Activated T-cell treated with anti-CD3 and anti-CD28 coated beads, Interleukin-2, amount 50 U/mL, for 72 hours (primary cell): ENCODE results near the gene SESN1. TPM values are rescaled to one million over a fixed set of nuclear protein-coding genes. Genes with fewer than 3 reads are reported as not detected.
A peak's percentile ranks its signal among the peaks of the same experiment; 100 is the strongest.

Experiments used
- ATAC-seq, 2 donors: fragments of 150-1000 bp; cut with Tn5 transposase; replicated peaks in 1 of 2; 2 replicates each; pipeline ENCODE4 v1.10.0; 2021; ENCODE audit warnings: moderate library complexity in 2 of 2, mild to moderate bottlenecking in 1 of 2
- DNase-seq, 2 donors: peaks; one replicate each; pipeline ENCODE4 v3.0.0; 2021 to 2022; ENCODE audit warnings: mixed read lengths in 1 of 2
- H3K27ac Mint-ChIP-seq: one replicate; pipeline ENCODE4 v1.8.0; 2022; ENCODE audit warnings: mild to moderate bottlenecking, moderate library complexity, mixed read lengths
- H3K27me3 Mint-ChIP-seq: one replicate; pipeline ENCODE4 v1.8.0; 2022; ENCODE audit warnings: low read depth, mixed read lengths
- H3K36me3 Mint-ChIP-seq, 2 donors: one replicate each; pipeline ENCODE4 v1.8.0; 2022; ENCODE audit warnings: mixed read lengths in 2 of 2, mild to moderate bottlenecking in 1 of 2; ENCODE audit not compliant: insufficient read depth in 2 of 2
- H3K4me1 Mint-ChIP-seq: one replicate; pipeline ENCODE4 v1.8.0; 2022; ENCODE audit warnings: low read depth, mixed read lengths
- H3K4me3 Mint-ChIP-seq, 2 donors: one replicate each; pipeline ENCODE4 v1.8.0; 2022; ENCODE audit warnings: mild to moderate bottlenecking in 2 of 2, mixed read lengths in 2 of 2, moderate library complexity in 2 of 2
- H3K9me3 Mint-ChIP-seq, 2 donors: one replicate each; pipeline ENCODE4 v1.8.0; 2022; ENCODE audit warnings: mixed read lengths in 2 of 2
- total RNA-seq, 2 donors: library from RNA; stranded (reverse); gene quantifications; one replicate each; pipeline ENCODE4 v1.2.3, GENCODE V29; 2022

Gene SESN1
- total RNA-seq, 2 donors from 2014 or later, result 16.2 to 25.7 TPM

GRCh38 chr6:109009962-109010704 is 84.5 kb downstream of the SESN1 start:
- DNase-seq, result no peak

GRCh38 chr6:109009236-109009961 is 85.2 kb downstream of the SESN1 start:
- Mint-ChIP-seq H3K4me1 (peaks cover 70% of the 10 kb centered on the region), H3K9me3 (no peaks in the 10 kb centered on the region), H3K4me3 (peak overlapping the region; percentile 91 to 99), H3K27me3 (no peaks in the 10 kb centered on the region), H3K27ac (peak overlapping the region; percentile 99), H3K36me3 (peaks cover 2 to 6% of the 10 kb centered on the region in 2 donors)
- DNase-seq (peak; percentile 93 to 95), ATAC-seq (peak; percentile 94 to 96)

More at GRCh38 chr6:109009962-109010704, 84.5 kb downstream of the SESN1 start:
- Mint-ChIP-seq H3K4me1 (peaks cover 69% of the 10 kb centered on the region), H3K27me3 (no peaks in the 10 kb centered on the region), H3K36me3 (peaks cover 2 to 6% of the 10 kb centered on the region in 2 donors), H3K4me3 (peak overlapping the region; percentile 91 to 99), H3K27ac (peak overlapping the region; percentile 99), H3K9me3 (no peaks in the 10 kb centered on the region)
- ATAC-seq, result peak in 1 of 2 donors; percentile 7

- Mint-ChIP-seq H3K4me1 (peaks cover 70% of the 10 kb centered on the region), H3K4me3 (peak overlapping the region; percentile 86 to 94), H3K36me3 (peaks cover 2 to 6% of the 10 kb centered on the region in 2 donors), H3K27ac (peak overlapping the region; percentile 86), H3K9me3 (no peaks in the 10 kb centered on the region), H3K27me3 (no peaks in the 10 kb centered on the region)
- peak; percentile 22 to 41 for ATAC-seq
- DNase-seq, result peak; percentile 17 to 30
These were observed 86.0 kb downstream of the SESN1 start for GRCh38 chr6:109008537-109009235.

GRCh38 chr6:109008054-109008453 is 86.6 kb downstream of the SESN1 start:
- Mint-ChIP-seq H3K9me3 (no peaks in the 10 kb centered on the region), H3K36me3 (peaks cover 2 to 6% of the 10 kb centered on the region in 2 donors), H3K4me3 (peak overlapping the region; percentile 86 to 94), H3K4me1 (peaks cover 65% of the 10 kb centered on the region), H3K27me3 (no peaks in the 10 kb centered on the region), H3K27ac (peak overlapping the region; percentile 90)
- ATAC-seq, result no peak
- DNase-seq, result no peak

- H3K27ac Mint-ChIP-seq, result peak overlapping the region; percentile 90
- H3K9me3 Mint-ChIP-seq, result no peaks in the 10 kb centered on the region
- H3K4me1 Mint-ChIP-seq, result peaks cover 61% of the 10 kb centered on the region
- peaks cover 2 to 6% of the 10 kb centered on the region in 2 donors for H3K36me3 Mint-ChIP-seq
- ATAC-seq, result no peak
- peak overlapping the region; percentile 86 to 94 for H3K4me3 Mint-ChIP-seq
- DNase-seq, result no peak
- H3K27me3 Mint-ChIP-seq, result no peaks in the 10 kb centered on the region
These were observed 87.1 kb downstream of the SESN1 start for GRCh38 chr6:109007521-109007920.

GRCh38 chr6:109006818-109007217 is 87.8 kb downstream of the SESN1 start:
- Mint-ChIP-seq H3K36me3 (peaks cover 2 to 6% of the 10 kb centered on the region in 2 donors), H3K27me3 (no peaks in the 10 kb centered on the region), H3K27ac (no peak overlapping the region), H3K9me3 (no peaks in the 10 kb centered on the region), H3K4me3 (peak overlapping the region; percentile 86 to 94), H3K4me1 (peaks cover 65% of the 10 kb centered on the region)
- DNase-seq, result no peak
- ATAC-seq, result no peak

- DNase-seq, result no peak
- Mint-ChIP-seq H3K4me3 (no peak overlapping the region), H3K36me3 (peaks cover 2 to 9% of the 10 kb centered on the region in 2 donors), H3K27me3 (no peaks in the 10 kb centered on the region), H3K27ac (no peak overlapping the region), H3K9me3 (no peaks in the 10 kb centered on the region), H3K4me1 (peaks cover 46% of the 10 kb centered on the region)
- ATAC-seq, result no peak
These were observed 91.8 kb downstream of the SESN1 start for GRCh38 chr6:109002882-109003281.

- peak in 1 of 2 donors; percentile 30 for ATAC-seq
These were observed 92.5 kb downstream of the SESN1 start for GRCh38 chr6:109002051-109002697.

GRCh38 chr6:109001291-109001894 is 93.3 kb downstream of the SESN1 start:
- Mint-ChIP-seq H3K27me3 (no peaks in the 10 kb centered on the region), H3K27ac (peak overlapping the region; percentile 58), H3K4me3 (no peak overlapping the region), H3K4me1 (peaks cover 31% of the 10 kb centered on the region), H3K36me3 (peaks cover 2 to 9% of the 10 kb centered on the region in 2 donors), H3K9me3 (no peaks in the 10 kb centered on the region)
- ATAC-seq (no peak), DNase-seq (no peak)

More at GRCh38 chr6:109002051-109002697, 92.5 kb downstream of the SESN1 start:
- H3K36me3 Mint-ChIP-seq, result peaks cover 2 to 9% of the 10 kb centered on the region in 2 donors
- H3K4me1 Mint-ChIP-seq, result peaks cover 39% of the 10 kb centered on the region
- no peaks in the 10 kb centered on the region for H3K9me3 Mint-ChIP-seq
- no peak overlapping the region for H3K27ac Mint-ChIP-seq
- H3K4me3 Mint-ChIP-seq, result no peak overlapping the region
- H3K27me3 Mint-ChIP-seq, result no peaks in the 10 kb centered on the region
- no peak for DNase-seq

- H3K36me3 Mint-ChIP-seq, result peaks cover 2 to 9% of the 10 kb centered on the region in 2 donors
- no peak overlapping the region for H3K27ac Mint-ChIP-seq
- H3K9me3 Mint-ChIP-seq, result no peaks in the 10 kb centered on the region
- no peaks in the 10 kb centered on the region for H3K27me3 Mint-ChIP-seq
- H3K4me1 Mint-ChIP-seq, result peaks cover 25% of the 10 kb centered on the region
- ATAC-seq, result no peak
- no peak for DNase-seq
- no peak overlapping the region for H3K4me3 Mint-ChIP-seq
These were observed 94.4 kb downstream of the SESN1 start for GRCh38 chr6:109000289-109000688.

GRCh38 chr6:108999428-108999827 is 95.2 kb downstream of the SESN1 start:
- H3K27me3 Mint-ChIP-seq, result no peaks in the 10 kb centered on the region
- H3K27ac Mint-ChIP-seq, result no peak overlapping the region
- H3K4me3 Mint-ChIP-seq, result no peak overlapping the region
- DNase-seq, result no peak
- H3K9me3 Mint-ChIP-seq, result no peaks in the 10 kb centered on the region
- H3K4me1 Mint-ChIP-seq, result peaks cover 18% of the 10 kb centered on the region
- no peak for ATAC-seq
- H3K36me3 Mint-ChIP-seq, result peaks cover 2 to 9% of the 10 kb centered on the region in 2 donors

GRCh38 chr6:108998485-108998884 is 96.2 kb downstream of the SESN1 start:
- no peak for DNase-seq
- H3K36me3 Mint-ChIP-seq, result peaks cover 2 to 9% of the 10 kb centered on the region in 2 donors
- no peaks in the 10 kb centered on the region for H3K9me3 Mint-ChIP-seq
- H3K27ac Mint-ChIP-seq, result no peak overlapping the region
- H3K27me3 Mint-ChIP-seq, result no peaks in the 10 kb centered on the region
- no peak overlapping the region for H3K4me3 Mint-ChIP-seq
- peaks cover 10% of the 10 kb centered on the region for H3K4me1 Mint-ChIP-seq
- no peak for ATAC-seq
